Pancreas (tissue), 10 donors: ENCODE results near the gene AQP12B. TPM values are rescaled to one million over a fixed set of nuclear protein-coding genes. Genes with fewer than 3 reads are reported as not detected.

Source experiments
- ATAC-seq, 4 donors: fragments of 200-7000 bp; cut with Tn5 transposase; one replicate each; pipeline versions ENCODE4 v1.8.0 to v1.9.1; 2020; ENCODE audit warnings: mild to moderate bottlenecking in 4 of 4, moderate library complexity in 4 of 4
- DNase-seq, 6 donors: peaks; one replicate each; pipeline ENCODE4 v3.0.0-alpha.2; 2020
- FAIRE-seq: peaks from 2 replicates; lab custom pipeline; 2012; peaks lifted over from hg19 to GRCh38; lab: Jason Lieb, UNC
- H3K27ac ChIP-seq, 4 donors: fragments of 200-600 bp; sonication (generic); 1 replicate in 3 of 4; 2 replicates in 1 of 4; pipeline versions ENCODE4 v1.5.0 to v1.8.0; 2020
- H3K27me3 ChIP-seq, 4 donors: fragments of 200-600 bp; one replicate each; pipeline ENCODE4 v1.8.0; 2021
- H3K36me3 ChIP-seq, 3 donors: fragments of 200-600 bp; sonication (generic) in 1 of 3; one replicate each; pipeline versions ENCODE4 v1.5.0 to v1.8.0; 2020 to 2021
- H3K4me1 ChIP-seq, 3 donors: fragments of 200-600 bp; one replicate each; pipeline ENCODE4 v1.8.0; 2021
- H3K4me3 ChIP-seq, 4 donors: fragments of 200-600 bp; sonication (generic) in 2 of 4; one replicate each; pipeline versions ENCODE4 v1.5.0 to v1.8.0; 2020 to 2021
- H3K9me3 ChIP-seq, 4 donors: fragments of 200-600 bp; one replicate each; pipeline ENCODE4 v1.8.0; 2021
- CTCF ChIP-seq, 4 donors: fragments of 200-600 bp; sonication (generic) in 3 of 4; IDR thresholded peaks; one replicate each; pipeline versions ENCODE4 v1.5.0 to v1.8.0; 2021; ENCODE audit warnings: antibody characterized with exemption in 4 of 4
- WGBS, 2 donors: extraction: QIAGEN DNeasy Blood & Tissue Kit; methylation state at CpG; one replicate each; pipeline ENCODE4 v1.1.7; 2013; 5-methylcytosine and 5-hydroxymethylcytosine counted together
- intact Hi-C, 3 donors: fragments of 100-400 bp; cut with DNase I; formaldehyde crosslinking; loops; one replicate each; pipeline versions ENCODE4 v1.11.1 to v1.14.2; 2022
- polyA plus RNA-seq, 2 donors: library from polyadenylated mRNA; stranded (reverse); fragments of 200-250 nt; gene quantifications; one replicate each; pipeline ENCODE4 v1.2.3, GENCODE V29; 2013
- total RNA-seq, 6 donors: library from RNA; stranded (reverse); fragmentation: NEBNext Ultra II Directional in 4 of 6; extraction: Animal tissue kit (Norgen Biotek cat#: 25700) in 4 of 6; gene quantifications; one replicate each; pipeline versions ENCODE4 v1.2.1 to v1.2.4, GENCODE V29; 2021 to 2023
- donor health status: healthy with polysubstance abuse.
- donor health status: DM: no; HTN: no; CAD: no; lungs with moderate emphysema.
- donor health status: DM: no; HTN: no; CAD: no.
- donor health status: control.
- donor health status: control.
- donor health status: Bipolar disorder and iron deficiency.
- donor health status: DM: yes; HTN: yes; CAD: no.
- donor health status: DM: no; HTN: no; CAD: no.
- donor health status: DM: no; HTN: no; CAD: no.
- donor health status: DM: yes; HTN: yes; CAD: no.

AQP12B gene
- total and polyA plus RNA-seq, 8 donors, result 54.2 to 240 (median 154) TPM

- WGBS, 2 donors, result 83 to 84% methylated on average over 12 of the region's 12 CpGs
- no peak for TF ChIP-seq CTCF (IDR thresholded peaks at IDR 0.05)
- H3K36me3 ChIP-seq, result no peaks in the 10 kb centered on the region
- H3K27me3 ChIP-seq, result no peaks in the 10 kb centered on the region
- H3K4me1 ChIP-seq, result no peaks in the 10 kb centered on the region
- H3K4me3 ChIP-seq, result no peak overlapping the region
- peak in 1 of 6 donors; percentile 8 for DNase-seq
- FAIRE-seq, result no peak
- intact Hi-C loops, result loop anchor here in 1 of 3 donors (10.0 kb wide), 1 partner anchor 60 kb away; no protein-coding TSS in a partner anchor
- H3K27ac ChIP-seq, result no peak overlapping the region
- no peaks in the 10 kb centered on the region for H3K9me3 ChIP-seq
- ATAC-seq, result peak in 2 of 4 donors; percentile 28 to 65
Measured at GRCh38 chr2:240705204-240705791, 22.6 kb upstream of the AQP12B start.

GRCh38 chr2:240704651-240705050 is 22.0 kb upstream of the AQP12B start:
- no peaks in the 10 kb centered on the region for H3K36me3 ChIP-seq
- no peak for ATAC-seq
- 68 to 72% methylated on average over 19 of the region's 19 CpGs for WGBS, 2 donors

GRCh38 chr2:240703417-240704341 is 21.0 kb upstream of the AQP12B start:
- TF ChIP-seq CTCF (IDR thresholded peaks at IDR 0.05), result no peak
- ATAC-seq (no peak), DNase-seq (peak in 3 of 6 donors; percentile 18 to 58 (median 53)), FAIRE-seq (no peak)
- Histone ChIP-seq H3K36me3 (no peaks in the 10 kb centered on the region), H3K4me1 (no peaks in the 10 kb centered on the region), H3K27ac (no peak overlapping the region), H3K4me3 (no peak overlapping the region), H3K9me3 (no peaks in the 10 kb centered on the region), H3K27me3 (no peaks in the 10 kb centered on the region)
- WGBS, 2 donors, result 53% methylated on average over 18 of the region's 18 CpGs
- intact Hi-C loops, result loop anchor here in 1 of 3 donors (10.0 kb wide), 1 partner anchor 59 kb away; no protein-coding TSS in a partner anchor

More at GRCh38 chr2:240704651-240705050, 22.0 kb upstream of the AQP12B start:
- DNase-seq (peak in 2 of 6 donors; percentile 35 to 40), FAIRE-seq (no peak)
- intact Hi-C loops, result loop anchor here in 1 of 3 donors (10.0 kb wide), 1 partner anchor 60 kb away; no protein-coding TSS in a partner anchor
- Histone ChIP-seq H3K4me3 (no peak overlapping the region), H3K27ac (no peak overlapping the region), H3K9me3 (no peaks in the 10 kb centered on the region), H3K27me3 (no peaks in the 10 kb centered on the region), H3K4me1 (no peaks in the 10 kb centered on the region)
- no peak for TF ChIP-seq CTCF (IDR thresholded peaks at IDR 0.05)

GRCh38 chr2:240702640-240703011 is 19.9 kb upstream of the AQP12B start:
- WGBS, 2 donors, result 72 to 73% methylated on average over 9 of the region's 9 CpGs
- H3K9me3 ChIP-seq, result no peaks in the 10 kb centered on the region
- intact Hi-C loops, result loop anchor here in 1 of 3 donors (10.0 kb wide), 1 partner anchor 58 kb away; no protein-coding TSS in a partner anchor
- H3K27ac ChIP-seq, result no peak overlapping the region
- no peaks in the 10 kb centered on the region for H3K27me3 ChIP-seq
- TF ChIP-seq CTCF (IDR thresholded peaks at IDR 0.05), result no peak
- no peak for ATAC-seq
- H3K4me3 ChIP-seq, result no peak overlapping the region
- no peaks in the 10 kb centered on the region for H3K36me3 ChIP-seq
- DNase-seq, result peak in 2 of 6 donors; percentile 45 to 51
- FAIRE-seq, result no peak
- no peaks in the 10 kb centered on the region for H3K4me1 ChIP-seq
